Gastrocnemius medialis (tissue), 4 donors: ENCODE results near the gene CD8A.

Experiments used
- POLR2A ChIP-seq, 2 donors: fragments of 450-650 bp; IDR thresholded peaks; one replicate each; pipeline ENCODE4 v1.6.1; 2017; ENCODE audit warnings: antibody characterized with exemption in 2 of 2, mild to moderate bottlenecking in 2 of 2, moderate library complexity in 2 of 2
- TF ChIP-seq, protein P1 (sequence below), 5 experiments: fragments of 450-650 bp in 3 of 5; fragments of 200-600 bp in 2 of 5; sonication (generic) in 2 of 5; IDR thresholded peaks in 4 of 5; conservative IDR thresholded peaks in 1 of 5; 1 replicate in 4 of 5; 2 replicates in 1 of 5; pipeline ENCODE4 v1.5.1; 2016 to 2019; ENCODE audit warnings: antibody characterized with exemption in 5 of 5, mild to moderate bottlenecking in 3 of 5, moderate library complexity in 3 of 5

DNA sequence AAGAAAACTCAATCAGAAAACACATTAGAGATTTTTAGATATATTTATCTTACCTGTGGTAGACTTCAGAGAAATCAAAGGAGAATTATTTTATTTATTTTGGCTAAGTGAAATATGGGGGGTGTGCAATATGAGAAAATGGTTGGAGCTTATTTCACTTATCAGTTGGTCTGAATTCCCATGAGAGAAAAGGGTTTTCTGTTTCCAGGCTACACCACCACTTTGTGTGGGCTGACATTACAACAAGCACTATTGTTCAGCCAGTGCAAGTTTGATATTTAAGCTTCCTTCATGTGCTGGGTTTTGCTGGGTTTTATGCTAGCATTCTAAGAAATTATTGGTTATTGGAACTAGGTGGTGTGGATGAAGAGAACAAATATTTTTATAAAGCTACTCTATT lies 37.1 kb downstream of the CD8A start:
- TF ChIP-seq, protein P1, sequence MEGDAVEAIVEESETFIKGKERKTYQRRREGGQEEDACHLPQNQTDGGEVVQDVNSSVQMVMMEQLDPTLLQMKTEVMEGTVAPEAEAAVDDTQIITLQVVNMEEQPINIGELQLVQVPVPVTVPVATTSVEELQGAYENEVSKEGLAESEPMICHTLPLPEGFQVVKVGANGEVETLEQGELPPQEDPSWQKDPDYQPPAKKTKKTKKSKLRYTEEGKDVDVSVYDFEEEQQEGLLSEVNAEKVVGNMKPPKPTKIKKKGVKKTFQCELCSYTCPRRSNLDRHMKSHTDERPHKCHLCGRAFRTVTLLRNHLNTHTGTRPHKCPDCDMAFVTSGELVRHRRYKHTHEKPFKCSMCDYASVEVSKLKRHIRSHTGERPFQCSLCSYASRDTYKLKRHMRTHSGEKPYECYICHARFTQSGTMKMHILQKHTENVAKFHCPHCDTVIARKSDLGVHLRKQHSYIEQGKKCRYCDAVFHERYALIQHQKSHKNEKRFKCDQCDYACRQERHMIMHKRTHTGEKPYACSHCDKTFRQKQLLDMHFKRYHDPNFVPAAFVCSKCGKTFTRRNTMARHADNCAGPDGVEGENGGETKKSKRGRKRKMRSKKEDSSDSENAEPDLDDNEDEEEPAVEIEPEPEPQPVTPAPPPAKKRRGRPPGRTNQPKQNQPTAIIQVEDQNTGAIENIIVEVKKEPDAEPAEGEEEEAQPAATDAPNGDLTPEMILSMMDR (IDR thresholded peaks at IDR 0.05 in 4 of 5, conservative IDR thresholded peaks at IDR 0.05 in 1 of 5) = no peak
- TF ChIP-seq POLR2A (IDR thresholded peaks at IDR 0.05) = no peak
